OCI-LY3 (cell line): ENCODE measurements around the gene FGFBP1.

Experiments
- H2AFZ ChIP-seq: fragments of 200-600, 300-600 bp; shearing (Covaris generic); 2 replicates; pipeline ENCODE4 v1.6.0; 2014; ENCODE audit warnings: antibody characterized with exemption, low read depth, low read length
- H3K27ac ChIP-seq: fragments of 200-600, 300-600 bp; sonication (generic); 2 replicates; pipeline ENCODE4 v1.5.1; 2014; ENCODE audit warnings: mild to moderate bottlenecking, low read length, moderate library complexity, mixed read lengths
- H3K27me3 ChIP-seq: fragments of 200-600, 300-600 bp; sonication (generic); 2 replicates; pipeline ENCODE4 v1.6.1; 2014; ENCODE audit warnings: low read depth, low read length, mixed read lengths
- H3K36me3 ChIP-seq: fragments of 200-600, 300-600 bp; sonication (generic); replicated peaks from 2 replicates; pipeline ENCODE3; 2014; ENCODE audit warnings: low read depth, low read length, mixed read lengths
- H3K4me1 ChIP-seq: fragments of 300-600, 200-600 bp; sonication (generic); 2 replicates; pipeline ENCODE4 v1.6.1; 2014; ENCODE audit warnings: low read length, mixed read lengths
- H3K4me2 ChIP-seq: fragments of 200-600, 300-600 bp; sonication (generic); 2 replicates; pipeline ENCODE4 v1.6.1; 2014; ENCODE audit warnings: low read length, mixed read lengths
- H3K4me3 ChIP-seq: fragments of 300-600, 200-600 bp; sonication (generic); 2 replicates; pipeline ENCODE4 v1.5.1; 2014; ENCODE audit warnings: antibody characterized with exemption, mild to moderate bottlenecking, low read length, moderate library complexity
- H3K79me2 ChIP-seq: fragments of 300-600, 200-600 bp; shearing (Covaris generic); 2 replicates; pipeline ENCODE4 v1.6.1; 2014; ENCODE audit warnings: mild to moderate bottlenecking, low read length, mixed read lengths
- H3K9ac ChIP-seq: fragments of 300-600, 200-600 bp; shearing (Covaris generic); 2 replicates; pipeline ENCODE4 v1.6.0; 2014; ENCODE audit warnings: mild to moderate bottlenecking, low read length, moderate library complexity
- H3K9me3 ChIP-seq: fragments of 200-600, 300-600 bp; shearing (Covaris generic); 2 replicates; pipeline ENCODE4 v1.6.1; 2014; ENCODE audit warnings: low read length, mixed read lengths; ENCODE audit not compliant: insufficient read depth
- H4K20me1 ChIP-seq: fragments of 200-600, 300-600 bp; sonication (generic); 2 replicates; pipeline ENCODE4 v1.6.1; 2016; ENCODE audit warnings: low read length, mixed read lengths; ENCODE audit not compliant: insufficient read depth
- CTCF ChIP-seq: fragments of 200-600, 300-600 bp; sonication (generic); IDR thresholded peaks from 2 replicates; pipeline ENCODE4 v1.5.1; 2014; ENCODE audit warnings: antibody characterized with exemption, low read length, low read depth
- EZH2phosphoT487 ChIP-seq: fragments of 200-600 bp; shearing (Covaris generic); IDR thresholded peaks from 2 replicates; pipeline ENCODE4 v1.6.1; 2018; ENCODE audit warnings: antibody characterized with exemption, mixed run types, low read depth

The FGFBP1 gene

GRCh38 chr4:15938182-15938581 lies 358 bp downstream of the FGFBP1 start:
- 0 out of 2 replicates have a peak, but pooled peaks cover under 1% of the 10 kb centered on the region for H3K9me3 ChIP-seq
- H3K27me3 ChIP-seq: no peaks in the 10 kb centered on the region
- no peaks in the 10 kb centered on the region for H3K36me3 ChIP-seq
- H3K4me1 ChIP-seq: peaks cover under 1% of the 10 kb centered on the region; the same call in 1 of the 2 replicates
- no peaks in the 10 kb centered on the region for H3K79me2 ChIP-seq
- no peak overlapping the region for H3K4me3 ChIP-seq
- TF ChIP-seq EZH2phosphoT487: no peak
- no peak for TF ChIP-seq CTCF
- H3K27ac ChIP-seq: no peak overlapping the region
- H3K4me2 ChIP-seq: no peak overlapping the region
- H3K9ac ChIP-seq: no peak overlapping the region
- no peaks in the 10 kb centered on the region for H4K20me1 ChIP-seq
- no peak overlapping the region for H2AFZ ChIP-seq

- Histone ChIP-seq H4K20me1 (no peaks in the 10 kb centered on the region), H2AFZ (no peak overlapping the region), H3K4me3 (no peak overlapping the region), H3K27ac (no peak overlapping the region), H3K4me2 (no peak overlapping the region), H3K79me2 (no peaks in the 10 kb centered on the region), H3K9ac (no peak overlapping the region), H3K36me3 (peaks cover 4% of the 10 kb centered on the region), H3K27me3 (no peaks in the 10 kb centered on the region), H3K4me1 (peaks cover 17% of the 10 kb centered on the region), H3K9me3 (peaks cover 4% of the 10 kb centered on the region; the same call in 1 of the 2 replicates)
- no peak for TF ChIP-seq EZH2phosphoT487
- no peak for TF ChIP-seq CTCF
Observed at GRCh38 chr4:15936495-15936894, 2.0 kb downstream of the FGFBP1 start.

- TF ChIP-seq EZH2phosphoT487 (no peak), CTCF (no peak)
- no peak overlapping the region for H3K27ac ChIP-seq
Observed at GRCh38 chr4:15935504-15936402, 2.8 kb downstream of the FGFBP1 start.

GRCh38 chr4:15934259-15934658 lies 4.3 kb downstream of the FGFBP1 start:
- no peaks in the 10 kb centered on the region for H4K20me1 ChIP-seq
- no peak for TF ChIP-seq EZH2phosphoT487
- no peak overlapping the region for H2AFZ ChIP-seq
- no peak overlapping the region for H3K4me2 ChIP-seq
- no peak overlapping the region for H3K4me3 ChIP-seq
- H3K27ac ChIP-seq: no peak overlapping the region
- H3K9ac ChIP-seq: no peak overlapping the region
- H3K36me3 ChIP-seq: peaks cover 4% of the 10 kb centered on the region
- no peaks in the 10 kb centered on the region for H3K79me2 ChIP-seq
- no peaks in the 10 kb centered on the region for H3K27me3 ChIP-seq
- peaks cover 21% of the 10 kb centered on the region for H3K4me1 ChIP-seq
- peaks cover 4% of the 10 kb centered on the region; the same call in 1 of the 2 replicates for H3K9me3 ChIP-seq

More at GRCh38 chr4:15935504-15936402, 2.8 kb downstream of the FGFBP1 start:
- Histone ChIP-seq H3K9ac (no peak overlapping the region), H3K4me3 (no peak overlapping the region), H3K79me2 (no peaks in the 10 kb centered on the region), H3K36me3 (peaks cover 4% of the 10 kb centered on the region), H3K4me2 (no peak overlapping the region), H3K9me3 (peaks cover 4% of the 10 kb centered on the region; the same call in 1 of the 2 replicates), H2AFZ (no peak overlapping the region), H4K20me1 (no peaks in the 10 kb centered on the region), H3K27me3 (no peaks in the 10 kb centered on the region), H3K4me1 (peaks cover 21% of the 10 kb centered on the region)
